ENCODE data around the gene MTIF3.

The MTIF3 gene

DNA sequence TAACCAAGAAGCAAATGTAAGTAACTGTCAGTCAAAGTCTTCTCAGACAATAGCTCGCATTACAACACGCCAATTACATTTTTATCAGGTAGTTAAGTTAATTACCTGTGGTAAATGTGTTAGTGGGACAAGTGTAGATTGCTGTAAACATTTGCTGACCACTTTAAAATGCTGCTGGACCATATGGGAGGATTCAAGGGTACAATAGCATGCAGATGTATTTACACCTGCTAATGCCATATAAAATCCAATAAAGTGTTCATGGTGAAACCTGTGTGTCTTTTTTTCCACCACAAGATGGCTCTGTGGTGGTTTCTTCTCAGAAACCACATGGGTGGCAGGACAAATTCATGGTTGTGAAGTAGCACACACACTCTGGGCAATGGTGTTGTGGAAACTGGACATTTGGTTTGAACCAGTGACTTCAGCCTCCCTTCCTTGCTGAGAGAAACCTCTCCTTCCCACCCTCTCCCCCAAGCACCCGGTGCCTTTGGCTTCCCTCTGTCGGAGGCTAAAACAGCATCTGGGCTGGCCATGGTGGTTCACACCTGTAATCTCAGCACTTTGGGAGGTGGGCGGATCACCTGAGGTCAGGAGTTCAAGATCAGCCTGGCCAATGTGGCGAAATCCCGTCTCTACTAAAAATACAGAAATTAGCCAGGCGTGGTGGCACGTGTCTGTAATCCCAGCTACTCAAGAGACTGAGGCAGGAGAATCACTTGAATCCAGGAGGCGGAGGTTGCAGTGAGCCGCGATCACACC is 44.0 kb downstream of the MTIF3 start:
- DNase-seq = peak; percentile 19
- peak; percentile 66 for TF ChIP-seq CTCF (IDR thresholded peaks at IDR 0.05; ENCODE audit: low read depth, low read length, missing control alignments)
- Histone ChIP-seq H3K27ac (no peak overlapping the region), H3K36me3 (replicated peaks) (no peaks in the 10 kb centered on the region), H3K4me3 (ENCODE audit: low read depth, low read length) (no peak overlapping the region), H3K27me3 (replicated peaks) (peaks cover 3% of the 10 kb centered on the region)
- in situ Hi-C loops (cut with HindIII; ENCODE audit: low pct_ligation_motif_present, low sequenced_read_pairs) = no loop called here

DNA sequence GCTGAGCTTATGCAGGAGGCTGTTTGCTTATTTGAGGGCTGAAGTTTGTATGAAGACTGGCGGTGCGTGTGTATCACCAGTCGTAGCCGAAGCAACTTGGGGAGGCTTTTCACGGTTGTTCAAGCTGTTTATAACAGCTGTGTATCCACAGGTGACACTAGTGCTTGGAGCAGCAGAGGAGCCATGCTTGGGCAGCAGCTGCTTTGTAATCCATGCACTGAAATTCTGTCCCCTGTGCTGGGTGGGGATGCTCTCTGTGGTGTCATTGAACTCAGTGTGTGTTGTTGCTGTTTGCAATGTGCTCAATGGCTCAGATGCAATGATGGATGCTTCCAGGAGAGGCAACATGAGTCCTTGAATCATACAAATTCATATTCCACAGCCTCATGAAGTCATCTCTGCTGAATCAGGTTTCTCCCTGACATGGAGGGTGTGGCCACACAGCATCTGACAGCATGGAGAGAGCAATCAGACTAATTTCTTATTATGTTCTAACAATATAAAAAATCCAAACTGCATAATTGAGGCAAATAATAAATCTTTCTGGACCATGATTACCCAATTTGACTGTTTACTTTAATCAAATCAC is 44.7 kb downstream of the MTIF3 start:
- in situ Hi-C loops (cut with HindIII; ENCODE audit: low pct_ligation_motif_present, low sequenced_read_pairs) = no loop called here
- DNase-seq = no peak
- H3K27ac ChIP-seq = no peak overlapping the region
- no peak for TF ChIP-seq CTCF (IDR thresholded peaks at IDR 0.05; ENCODE audit: low read depth, low read length, missing control alignments)
- no peaks in the 10 kb centered on the region for H3K36me3 ChIP-seq (replicated peaks)
- peaks cover 3% of the 10 kb centered on the region for H3K27me3 ChIP-seq (replicated peaks)
- no peak overlapping the region for H3K4me3 ChIP-seq (ENCODE audit: low read depth, low read length)

DNA sequence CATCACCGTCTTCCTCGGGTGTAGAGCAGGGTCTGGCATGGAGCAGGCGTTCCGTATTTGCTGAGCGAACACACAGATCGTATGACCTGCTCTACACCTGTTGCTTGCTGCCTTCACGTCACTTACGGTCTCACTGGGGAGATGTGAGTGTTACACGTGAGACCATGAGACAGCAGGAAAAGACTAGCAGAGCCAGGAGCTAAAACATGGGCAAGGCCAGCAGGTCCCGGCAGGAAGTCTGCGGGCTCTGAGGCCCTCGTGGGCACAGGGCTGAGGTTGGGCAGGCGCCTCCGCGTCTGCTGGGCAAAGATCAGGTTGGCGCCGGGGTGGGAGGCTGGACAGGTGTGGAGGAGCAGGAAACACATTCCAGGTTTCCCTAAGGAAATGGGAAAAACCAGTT is 45.7 kb downstream of the MTIF3 start:
- no peak for TF ChIP-seq CTCF (IDR thresholded peaks at IDR 0.05; ENCODE audit: low read depth, low read length, missing control alignments)
- Histone ChIP-seq H3K27ac (no peak overlapping the region), H3K27me3 (replicated peaks) (peaks cover 3% of the 10 kb centered on the region), H3K36me3 (replicated peaks) (no peaks in the 10 kb centered on the region), H3K4me3 (ENCODE audit: low read depth, low read length) (no peak overlapping the region)
- in situ Hi-C loops (cut with HindIII; ENCODE audit: low pct_ligation_motif_present, low sequenced_read_pairs) = no loop called here
- DNase-seq = no peak

DNA sequence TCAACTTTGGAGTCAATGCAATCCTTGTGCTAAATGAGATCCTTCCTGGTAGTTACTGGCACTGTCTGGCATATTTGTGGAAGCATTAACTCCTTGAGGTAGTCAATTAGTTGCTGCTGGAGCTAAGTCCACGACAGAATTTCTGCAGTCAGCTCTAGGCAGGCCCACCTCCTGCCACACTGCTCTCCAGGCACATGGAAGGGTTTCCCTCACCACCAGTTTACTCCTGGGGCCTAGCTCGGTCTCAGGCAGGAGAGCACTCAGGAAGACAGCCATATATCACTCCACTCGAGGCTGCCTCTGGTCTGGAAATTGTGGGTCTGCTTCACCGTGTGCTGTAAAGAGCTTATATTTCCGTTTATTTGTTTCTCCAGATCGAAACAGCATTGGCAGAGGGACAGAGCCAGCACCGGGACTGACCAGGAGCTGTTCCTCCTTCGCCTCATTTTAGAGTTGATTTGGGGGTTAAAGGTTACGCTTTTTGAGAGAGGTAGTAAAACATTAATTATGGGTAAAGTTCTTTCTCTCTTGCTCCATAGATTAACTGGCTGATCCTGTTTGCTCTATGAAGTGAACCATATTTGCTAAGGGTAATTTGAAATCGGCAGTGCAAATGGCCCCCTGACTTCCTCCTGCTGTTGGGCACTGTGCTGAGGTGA is 46.5 kb downstream of the MTIF3 start:
- in situ Hi-C loops (cut with HindIII; ENCODE audit: low pct_ligation_motif_present, low sequenced_read_pairs) = no loop called here
- H3K27ac ChIP-seq = peak overlapping the region; percentile 30
- no peak for TF ChIP-seq CTCF (IDR thresholded peaks at IDR 0.05; ENCODE audit: low read depth, low read length, missing control alignments)
- peaks cover 3% of the 10 kb centered on the region for H3K27me3 ChIP-seq (replicated peaks)
- H3K4me3 ChIP-seq (ENCODE audit: low read depth, low read length) = no peak overlapping the region
- no peaks in the 10 kb centered on the region for H3K36me3 ChIP-seq (replicated peaks)
- DNase-seq = no peak

DNA sequence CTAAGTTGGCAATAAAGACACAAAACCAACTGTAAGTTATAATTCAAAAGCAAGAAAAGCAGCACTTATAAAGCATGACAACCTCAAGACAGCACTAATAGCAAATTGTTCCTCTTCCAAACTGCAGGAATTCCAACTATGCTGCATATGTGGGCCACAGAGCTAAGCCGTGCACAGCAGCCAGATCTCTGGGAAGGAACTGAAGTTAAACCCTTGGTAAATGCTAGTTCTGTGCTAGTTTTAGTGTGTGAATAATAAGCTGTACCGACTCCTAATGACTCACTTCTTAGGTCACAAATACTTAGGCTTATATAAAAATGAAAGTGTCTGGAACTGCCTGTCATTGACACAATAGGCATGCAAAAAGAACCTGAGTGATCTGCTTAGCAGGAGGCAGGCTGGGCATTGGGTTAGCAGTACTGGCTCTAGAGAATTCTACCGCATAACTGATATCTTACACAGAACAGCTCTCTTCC is 47.1 kb downstream of the MTIF3 start:
- in situ Hi-C loops (cut with HindIII; ENCODE audit: low pct_ligation_motif_present, low sequenced_read_pairs) = no loop called here
- H3K27me3 ChIP-seq (replicated peaks) = no peaks in the 10 kb centered on the region
- H3K36me3 ChIP-seq (replicated peaks) = no peaks in the 10 kb centered on the region
- DNase-seq = peak; percentile 39
- peak overlapping the region; percentile 30 for H3K27ac ChIP-seq
- TF ChIP-seq CTCF (IDR thresholded peaks at IDR 0.05; ENCODE audit: low read depth, low read length, missing control alignments) = no peak
- H3K4me3 ChIP-seq (ENCODE audit: low read depth, low read length) = no peak overlapping the region

Data from brain microvascular endothelial cell (primary cell).